HG03469 (cell line): ENCODE results near the gene SH3GL1.

Experiments
- ATAC-seq: cut with Tn5 transposase; IDR thresholded peaks from one replicate; pipeline ENCODE4 v1.9.1; 2021; ENCODE audit warnings: mild to moderate bottlenecking, moderate library complexity, moderate number of reproducible peaks; ENCODE audit not compliant: unreplicated experiment

Gene SH3GL1

GRCh38 chr19:4320419-4320818 lies 79.9 kb downstream of the SH3GL1 start:
- no peak for ATAC-seq

DNA sequence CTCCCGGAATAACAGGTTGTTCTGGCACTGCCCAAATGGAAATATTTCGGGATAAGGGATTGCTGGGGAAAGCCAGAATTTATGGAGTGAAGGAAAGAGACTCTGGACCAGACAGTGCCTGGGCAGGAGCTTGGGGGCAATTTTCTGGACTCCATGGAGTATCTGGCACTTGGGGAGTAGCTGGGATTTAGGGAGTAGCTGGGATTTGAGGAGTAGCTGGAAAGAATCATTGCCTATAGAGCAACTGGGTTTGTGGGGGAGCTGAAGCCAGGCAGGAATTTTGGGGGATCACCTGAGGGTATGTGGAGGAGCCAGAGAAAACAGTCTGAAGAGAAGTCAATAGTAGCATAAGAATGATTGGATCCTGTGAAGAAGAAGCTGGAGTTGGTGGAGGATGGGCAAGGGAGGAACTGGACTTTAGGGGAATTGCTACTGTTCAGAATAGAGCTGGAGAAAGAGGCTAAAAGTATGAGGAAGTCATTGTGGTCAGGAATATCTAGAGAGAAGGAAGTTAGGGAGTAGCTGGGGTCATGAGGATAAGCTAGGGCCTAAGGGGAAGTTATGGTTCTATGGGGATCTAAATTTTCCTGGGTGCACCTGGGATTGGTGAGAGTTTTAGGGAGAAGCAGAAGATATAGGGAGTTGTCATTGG lies 81.2 kb downstream of the SH3GL1 start:
- no peak for ATAC-seq

DNA sequence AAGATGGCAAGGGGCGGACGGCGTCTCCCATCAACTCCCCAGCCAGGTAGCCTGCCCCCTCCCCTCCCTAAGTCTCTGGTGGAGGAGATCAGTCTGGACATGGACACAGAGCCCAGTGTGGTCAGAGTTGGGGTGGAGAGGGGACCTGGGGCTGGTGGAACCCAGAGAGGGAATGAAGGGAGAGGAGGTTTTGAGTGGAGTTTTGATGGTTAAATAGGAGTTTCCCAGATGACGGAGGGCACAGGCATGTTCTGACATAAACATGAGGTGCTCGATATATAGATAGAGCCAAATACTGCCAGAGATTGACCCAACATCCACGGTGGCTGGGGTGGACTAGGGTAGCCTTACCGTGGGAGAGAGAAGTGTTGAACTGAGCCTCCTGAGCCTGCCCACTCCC lies 81.9 kb downstream of the SH3GL1 start:
- no peak for ATAC-seq

DNA sequence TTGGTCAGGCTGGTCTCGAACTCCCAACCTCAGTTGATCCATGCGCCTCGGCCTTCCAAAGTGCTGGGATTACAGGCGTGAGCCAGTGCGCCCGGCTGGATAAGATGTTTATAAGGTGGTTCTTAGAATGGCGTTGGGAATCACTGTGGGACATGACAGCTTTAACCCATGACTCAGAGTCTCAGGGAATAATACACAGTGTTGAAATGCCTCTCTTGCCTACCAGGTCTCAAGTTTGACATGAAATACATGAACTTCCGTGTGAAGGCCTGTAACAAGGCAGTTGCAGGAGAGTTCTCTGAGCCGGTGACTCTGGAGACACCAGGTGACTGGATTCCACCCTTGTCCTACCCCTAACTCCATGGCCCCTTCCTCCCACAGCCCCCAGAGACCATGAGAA lies 83.4 kb downstream of the SH3GL1 start:
- ATAC-seq: no peak

DNA sequence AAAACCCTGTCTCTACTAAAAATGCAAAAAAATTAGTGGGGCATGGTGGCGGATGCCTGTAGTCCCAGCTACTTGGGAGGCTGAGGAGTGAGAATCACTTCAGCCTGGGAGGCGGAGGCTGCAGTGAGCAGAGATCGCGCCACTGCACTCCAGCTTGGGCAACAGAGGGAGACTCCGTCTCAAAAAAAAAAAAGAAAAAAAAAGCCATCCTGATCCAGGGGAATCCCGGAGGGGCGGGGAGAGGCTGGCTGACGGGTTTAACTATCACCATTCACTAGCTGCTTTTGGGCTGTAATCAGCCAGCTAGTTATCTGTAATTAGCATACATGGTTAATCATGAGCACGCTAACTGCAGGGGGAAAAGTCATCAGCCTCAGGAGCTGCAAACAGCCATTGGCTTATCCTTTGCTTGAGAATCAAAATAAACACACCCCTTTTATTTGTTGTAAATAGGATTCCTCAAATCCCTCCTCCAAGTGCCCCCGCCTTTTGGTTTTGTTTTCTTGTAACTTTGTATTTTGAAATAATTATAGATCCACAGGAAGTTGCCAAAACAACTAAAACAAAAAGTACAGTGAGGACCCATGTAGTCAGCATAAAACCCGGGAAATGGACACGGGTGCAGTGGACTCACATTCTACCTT lies 86.4 kb downstream of the SH3GL1 start:
- no peak for ATAC-seq
